GM12872 (cell line): ENCODE measurements around the gene SSTR3.

Source experiments
- TF ChIP-seq, protein P1 (sequence below): IDR thresholded peaks from 3 replicates; pipeline ENCODE4 v1.5.1; 2011; ENCODE audit warnings: low read depth, mild to moderate bottlenecking, low read length, moderate library complexity; ENCODE audit not compliant: insufficient read depth

SSTR3 gene

DNA sequence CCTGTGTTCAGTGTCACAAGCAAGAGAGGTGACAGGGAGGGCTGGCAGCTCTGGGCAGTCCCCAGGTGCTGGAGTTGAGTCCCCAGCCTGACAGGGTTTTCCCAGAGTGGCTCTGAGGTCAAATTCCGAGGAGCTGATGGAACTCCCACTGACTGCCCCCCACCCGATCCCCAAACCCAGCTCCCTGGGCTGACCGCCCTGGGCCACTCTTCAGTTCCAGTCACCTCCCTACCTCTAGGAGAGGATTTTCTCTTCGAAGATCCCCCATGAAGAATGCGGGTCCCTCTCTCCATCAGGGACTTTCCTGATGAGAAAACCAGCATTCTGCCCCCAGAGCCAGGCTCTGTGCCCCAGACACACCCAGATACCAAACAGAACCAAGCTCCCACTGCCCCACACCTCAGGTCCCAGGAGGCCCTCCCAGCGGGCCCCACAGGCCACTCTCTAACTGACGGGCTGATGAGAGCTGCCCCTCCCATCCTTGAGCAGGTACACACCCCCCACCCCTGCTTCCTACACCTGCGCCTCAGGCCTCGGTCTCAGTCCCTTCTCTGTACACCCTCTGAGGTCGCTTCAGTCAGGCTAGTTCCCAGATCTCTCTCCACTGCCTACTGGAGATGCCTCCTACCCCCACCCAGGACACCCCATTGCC lies 43.9 kb upstream of the SSTR3 start:
- TF ChIP-seq, protein P1, sequence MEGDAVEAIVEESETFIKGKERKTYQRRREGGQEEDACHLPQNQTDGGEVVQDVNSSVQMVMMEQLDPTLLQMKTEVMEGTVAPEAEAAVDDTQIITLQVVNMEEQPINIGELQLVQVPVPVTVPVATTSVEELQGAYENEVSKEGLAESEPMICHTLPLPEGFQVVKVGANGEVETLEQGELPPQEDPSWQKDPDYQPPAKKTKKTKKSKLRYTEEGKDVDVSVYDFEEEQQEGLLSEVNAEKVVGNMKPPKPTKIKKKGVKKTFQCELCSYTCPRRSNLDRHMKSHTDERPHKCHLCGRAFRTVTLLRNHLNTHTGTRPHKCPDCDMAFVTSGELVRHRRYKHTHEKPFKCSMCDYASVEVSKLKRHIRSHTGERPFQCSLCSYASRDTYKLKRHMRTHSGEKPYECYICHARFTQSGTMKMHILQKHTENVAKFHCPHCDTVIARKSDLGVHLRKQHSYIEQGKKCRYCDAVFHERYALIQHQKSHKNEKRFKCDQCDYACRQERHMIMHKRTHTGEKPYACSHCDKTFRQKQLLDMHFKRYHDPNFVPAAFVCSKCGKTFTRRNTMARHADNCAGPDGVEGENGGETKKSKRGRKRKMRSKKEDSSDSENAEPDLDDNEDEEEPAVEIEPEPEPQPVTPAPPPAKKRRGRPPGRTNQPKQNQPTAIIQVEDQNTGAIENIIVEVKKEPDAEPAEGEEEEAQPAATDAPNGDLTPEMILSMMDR: no peak

- TF ChIP-seq, protein P1: no peak
These were observed 43.3 kb upstream of the SSTR3 start for GRCh38 chr22:37255558-37256006.

GRCh38 chr22:37254867-37255233 lies 42.6 kb upstream of the SSTR3 start:
- TF ChIP-seq, protein P1: no peak

DNA sequence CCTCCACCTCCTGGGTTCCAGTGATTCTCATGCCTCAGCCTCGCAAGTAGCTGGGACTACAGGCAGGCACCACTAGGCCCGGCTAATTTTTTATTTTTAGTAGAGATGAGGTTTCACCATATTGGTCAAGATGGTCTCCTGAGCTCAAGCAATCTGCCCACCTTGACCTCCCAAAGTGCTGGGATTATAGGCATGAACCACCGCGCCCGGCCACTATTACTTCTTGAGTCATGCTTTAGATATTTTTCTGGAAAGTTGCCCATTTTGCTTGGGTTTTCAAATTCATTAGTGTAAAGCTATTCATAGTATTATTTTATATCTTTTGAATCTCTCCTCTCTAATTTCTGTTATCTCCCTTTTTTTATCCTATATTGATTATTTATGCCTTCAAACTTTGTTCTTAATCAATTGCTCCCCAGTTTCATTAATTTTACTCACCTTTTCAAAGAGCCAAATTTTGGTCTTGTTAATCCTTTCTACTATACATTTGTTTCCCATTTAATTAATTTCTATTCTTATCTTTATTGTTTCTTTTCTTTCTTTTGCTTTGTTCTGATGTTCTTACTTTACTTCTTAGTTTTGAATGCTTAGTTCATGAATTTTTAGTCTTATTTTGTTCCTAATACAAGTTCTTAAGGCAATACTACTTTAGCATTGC lies 42.1 kb upstream of the SSTR3 start:
- TF ChIP-seq, protein P1: no peak

DNA sequence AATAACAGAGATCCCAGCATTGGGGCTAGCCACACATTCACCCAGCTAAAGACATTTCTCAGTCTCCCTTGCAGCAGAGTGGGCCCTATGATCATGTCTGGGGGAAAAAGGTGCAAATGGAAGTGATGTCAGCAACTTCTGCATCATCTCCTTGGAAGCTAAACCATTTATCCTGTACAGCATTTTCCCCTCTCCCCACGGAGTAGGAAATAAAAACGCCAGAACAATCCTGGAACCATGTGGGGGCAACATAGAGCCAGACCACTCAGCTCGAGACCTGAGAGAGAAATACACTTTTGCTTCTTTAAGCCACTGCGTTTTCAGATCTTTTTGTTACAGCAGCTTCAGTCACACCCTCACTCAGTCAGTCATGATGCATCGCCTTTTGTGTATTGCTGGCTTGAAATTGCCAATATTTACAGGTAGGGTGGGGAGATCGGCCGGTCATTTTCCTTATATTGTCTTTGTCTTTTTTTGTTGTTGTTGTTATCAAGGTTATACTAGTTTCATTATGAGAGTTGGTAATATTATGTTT lies 40.9 kb upstream of the SSTR3 start:
- TF ChIP-seq, protein P1: no peak

DNA sequence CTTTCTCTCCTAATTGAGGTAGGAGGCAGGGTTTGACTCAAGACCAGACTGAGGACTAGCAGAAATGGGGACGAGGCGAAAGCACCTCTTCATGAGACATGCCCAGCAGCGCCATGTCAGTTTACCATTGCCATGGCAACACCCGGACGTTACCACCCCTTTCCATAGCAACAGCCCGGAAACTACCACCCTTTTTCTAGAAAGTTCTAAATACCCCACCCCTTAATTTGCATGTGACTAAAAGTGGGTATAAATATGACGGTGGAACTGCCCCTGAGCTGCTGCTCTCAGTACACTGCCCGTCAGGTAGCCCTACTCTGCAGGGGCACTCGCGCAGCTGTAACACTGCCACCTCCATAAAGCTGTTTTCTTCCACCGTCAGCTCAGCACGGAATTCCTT lies 37.7 kb upstream of the SSTR3 start:
- TF ChIP-seq, protein P1: no peak

GRCh38 chr22:37248251-37248650 lies 36.0 kb upstream of the SSTR3 start:
- TF ChIP-seq, protein P1: no peak
